ENCODE measurements around the gene HIC1.

DNA sequence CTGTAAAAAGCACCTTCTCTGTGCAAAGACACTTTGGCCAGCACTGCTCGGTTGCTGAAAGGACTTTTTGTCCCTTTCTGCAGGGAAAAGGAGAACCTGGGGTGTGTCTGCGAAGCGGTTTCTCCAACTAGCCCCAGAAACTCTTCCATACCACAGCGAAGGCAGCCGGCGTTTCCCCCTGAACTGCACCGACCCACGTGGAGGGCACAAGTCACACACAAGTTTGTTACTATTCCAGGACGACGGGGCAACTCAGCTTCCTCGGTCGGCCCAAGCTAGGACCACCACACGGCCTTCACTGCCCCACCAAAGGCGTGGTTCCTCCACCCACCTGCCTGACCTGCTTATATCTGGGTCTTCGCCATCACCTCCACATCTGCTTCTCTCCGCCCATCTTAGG lies 31.6 kb upstream of the HIC1 start:
- TF ChIP-seq, protein P1, sequence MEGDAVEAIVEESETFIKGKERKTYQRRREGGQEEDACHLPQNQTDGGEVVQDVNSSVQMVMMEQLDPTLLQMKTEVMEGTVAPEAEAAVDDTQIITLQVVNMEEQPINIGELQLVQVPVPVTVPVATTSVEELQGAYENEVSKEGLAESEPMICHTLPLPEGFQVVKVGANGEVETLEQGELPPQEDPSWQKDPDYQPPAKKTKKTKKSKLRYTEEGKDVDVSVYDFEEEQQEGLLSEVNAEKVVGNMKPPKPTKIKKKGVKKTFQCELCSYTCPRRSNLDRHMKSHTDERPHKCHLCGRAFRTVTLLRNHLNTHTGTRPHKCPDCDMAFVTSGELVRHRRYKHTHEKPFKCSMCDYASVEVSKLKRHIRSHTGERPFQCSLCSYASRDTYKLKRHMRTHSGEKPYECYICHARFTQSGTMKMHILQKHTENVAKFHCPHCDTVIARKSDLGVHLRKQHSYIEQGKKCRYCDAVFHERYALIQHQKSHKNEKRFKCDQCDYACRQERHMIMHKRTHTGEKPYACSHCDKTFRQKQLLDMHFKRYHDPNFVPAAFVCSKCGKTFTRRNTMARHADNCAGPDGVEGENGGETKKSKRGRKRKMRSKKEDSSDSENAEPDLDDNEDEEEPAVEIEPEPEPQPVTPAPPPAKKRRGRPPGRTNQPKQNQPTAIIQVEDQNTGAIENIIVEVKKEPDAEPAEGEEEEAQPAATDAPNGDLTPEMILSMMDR (conservative IDR thresholded peaks at IDR 0.05; ENCODE audit: low read depth in 2 of 2) = no peak
- no peak for TF ChIP-seq EZH2 (IDR thresholded peaks at IDR 0.05; ENCODE audit: low read depth, unreplicated experiment)

All from GM23338 (cell line).